HG03354 (cell line): ENCODE results near the gene PAPPA2.
"Not testable (repeated sequence)": the region's sequence is repeated elsewhere in the genome, so short reads cannot be mapped to it uniquely, and the experiment has no call there.

ENCODE experiments used
- ATAC-seq: cut with Tn5 transposase; IDR thresholded peaks from one replicate; pipeline ENCODE4 v1.9.1; 2021; ENCODE audit warnings: mild to moderate bottlenecking; ENCODE audit not compliant: unreplicated experiment, poor library complexity, severe bottlenecking

PAPPA2 gene

GRCh38 chr1:176462674-176463378 lies at the start of gene PAPPA2:
Gene PAPPA2 (plus strand): TSS chr1:176463175. CDS start chr1:176556323, 93,148 bp downstream.
- no peak for ATAC-seq

GRCh38 chr1:176416777-176417176 lies 46.2 kb upstream of the PAPPA2 start:
- no peak for ATAC-seq

GRCh38 chr1:176419608-176420007 lies 43.4 kb upstream of the PAPPA2 start:
- ATAC-seq: not testable (repeated sequence)

GRCh38 chr1:176434234-176434633 lies 28.7 kb upstream of the PAPPA2 start:
- no peak for ATAC-seq

GRCh38 chr1:176436251-176436650 lies 26.7 kb upstream of the PAPPA2 start:
- no peak for ATAC-seq

- ATAC-seq: no peak
These were observed 22.8 kb upstream of the PAPPA2 start for GRCh38 chr1:176440176-176440575.

GRCh38 chr1:176444286-176444685 lies 18.7 kb upstream of the PAPPA2 start:
- no peak for ATAC-seq

GRCh38 chr1:176445402-176445801 lies 17.6 kb upstream of the PAPPA2 start:
- no peak for ATAC-seq

- no peak for ATAC-seq
These were observed 14.6 kb upstream of the PAPPA2 start for GRCh38 chr1:176448340-176448739.

- ATAC-seq: no peak
These were observed 12.4 kb upstream of the PAPPA2 start for GRCh38 chr1:176450526-176450925.

- not testable (repeated sequence) for ATAC-seq
These were observed 11.2 kb upstream of the PAPPA2 start for GRCh38 chr1:176451741-176452140.

- ATAC-seq: no peak
These were observed 6.2 kb upstream of the PAPPA2 start for GRCh38 chr1:176456795-176457194.

GRCh38 chr1:176460544-176461336 lies 2.2 kb upstream of the PAPPA2 start:
- no peak for ATAC-seq

- no peak for ATAC-seq
These were observed 1.4 kb upstream of the PAPPA2 start for GRCh38 chr1:176461576-176461975.

GRCh38 chr1:176466514-176466913 lies 3.5 kb downstream of the PAPPA2 start:
- peak; percentile 68 for ATAC-seq

GRCh38 chr1:176469450-176470010 lies 6.6 kb downstream of the PAPPA2 start:
- no peak for ATAC-seq

GRCh38 chr1:176471338-176472121 lies 8.6 kb downstream of the PAPPA2 start:
- no peak for ATAC-seq

- no peak for ATAC-seq
These were observed 17.0 kb downstream of the PAPPA2 start for GRCh38 chr1:176479971-176480370.

- no peak for ATAC-seq
These were observed 17.8 kb downstream of the PAPPA2 start for GRCh38 chr1:176480750-176481149.

GRCh38 chr1:176485083-176485482 lies 22.1 kb downstream of the PAPPA2 start:
- ATAC-seq: no peak
